ENCODE data around the gene ZCCHC2. TPM values are rescaled to one million over a fixed set of nuclear protein-coding genes. Genes with fewer than 3 reads are reported as not detected.

The ZCCHC2 gene
- total and polyA plus RNA-seq, 9 of the 15 experiments (the other 6 are each of a cell fraction or from before 2014, with no cell fraction given), result 1.0 to 9.2 (median 6.0) TPM

- TF ChIP-seq RNF219 (CRISPR knock-in tag; IDR thresholded peaks at IDR 0.05) (no peak), MEIS2 (IDR thresholded peaks at IDR 0.05; ENCODE audit: partially characterized antibody) (peak; percentile 34), TCF3 (CRISPR knock-in tag; IDR thresholded peaks at IDR 0.05) (peak; percentile 72), NFYB (IDR thresholded peaks at IDR 0.05; ENCODE audit: extremely low read depth, insufficient read length) (no peak), CREB5 (CRISPR knock-in tag; IDR thresholded peaks at IDR 0.05) (no peak), JUND (IDR thresholded peaks at IDR 0.05; ENCODE audit: borderline replicate concordance, low read depth, low read length) (peak; percentile 92), JUND (tag; IDR thresholded peaks at IDR 0.05; ENCODE audit: borderline replicate concordance, low read depth, low read length) (peak; percentile 87), ARID3A (IDR thresholded peaks at IDR 0.05; ENCODE audit: borderline replicate concordance, low read depth, low read length) (peak; percentile 85), ZNF316 (IDR thresholded peaks at IDR 0.05) (peak; percentile 72), MNT (conservative IDR thresholded peaks at IDR 0.05) (no peak), SIRT6 (IDR thresholded peaks at IDR 0.05; ENCODE audit: low read depth, low read length) (no peak), NFE2 (IDR thresholded peaks at IDR 0.05; ENCODE audit: low read depth) (peak; percentile 30; the same call in 1 of the 2 replicates), SMARCC2 (IDR thresholded peaks at IDR 0.05; ENCODE audit: low read depth) (peak; percentile 79; the same call in 1 of the 2 replicates), CCAR2 (IDR thresholded peaks at IDR 0.05; ENCODE audit: low read depth, low read length) (no peak), ZNF431 (CRISPR knock-in tag; IDR thresholded peaks at IDR 0.05) (no peak), DEAF1 (CRISPR knock-in tag; IDR thresholded peaks at IDR 0.05) (no peak), FOSL1 (tag; conservative IDR thresholded peaks at IDR 0.05) (peak; percentile 99), SMAD3 (CRISPR knock-in tag; conservative IDR thresholded peaks at IDR 0.05) (no peak), RFX7 (CRISPR knock-in tag; IDR thresholded peaks at IDR 0.05) (no peak)
Measured at GRCh38 chr18:62555135-62555534, 32.3 kb downstream of the ZCCHC2 start (continued).

Data from K562 (cell line).